ENCODE results near the gene MRPL40.
A peak's percentile ranks its signal among the peaks of the same experiment; 100 is the strongest.
"Not testable (repeated sequence)": the region's sequence is repeated elsewhere in the genome, so short reads cannot be mapped to it uniquely, and the experiment has no call there.

Gene MRPL40

GRCh38 chr22:19440411-19441195, 8.3 kb downstream of the MRPL40 start:
- DNase-seq (ENCODE audit: low read depth, low spot score), result no peak

- DNase-seq (ENCODE audit: low read depth, low spot score), result no peak
These were observed 9.8 kb downstream of the MRPL40 start for GRCh38 chr22:19442166-19442565.

- DNase-seq (ENCODE audit: low read depth, low spot score), result no peak
These were observed 11.3 kb downstream of the MRPL40 start for GRCh38 chr22:19443544-19444211.

GRCh38 chr22:19445279-19445982, 13.1 kb downstream of the MRPL40 start:
- not testable (repeated sequence) for DNase-seq (ENCODE audit: low read depth, low spot score)

GRCh38 chr22:19446603-19447329, 14.4 kb downstream of the MRPL40 start:
- DNase-seq (ENCODE audit: low read depth, low spot score), result peak; percentile 74

- peak; percentile 97 for DNase-seq (ENCODE audit: low read depth, low spot score)
These were observed 15.2 kb downstream of the MRPL40 start, which contains the start of gene C22orf39 for GRCh38 chr22:19447330-19448075. Gene C22orf39 (minus strand): TSS chr22:19447711. CDS start chr22:19447688, 23 bp downstream.

GRCh38 chr22:19448076-19448607, 15.8 kb downstream of the MRPL40 start:
- no peak for DNase-seq (ENCODE audit: low read depth, low spot score)

GRCh38 chr22:19448739-19449421, 16.5 kb downstream of the MRPL40 start:
- DNase-seq (ENCODE audit: low read depth, low spot score), result peak; percentile 18

- DNase-seq (ENCODE audit: low read depth, low spot score), result no peak
These were observed 17.1 kb downstream of the MRPL40 start for GRCh38 chr22:19449422-19449767.

GRCh38 chr22:19450363-19451175, 18.2 kb downstream of the MRPL40 start:
- DNase-seq (ENCODE audit: low read depth, low spot score), result no peak

- no peak for DNase-seq (ENCODE audit: low read depth, low spot score)
These were observed 19.2 kb downstream of the MRPL40 start for GRCh38 chr22:19451570-19451969.

GRCh38 chr22:19453718-19454117, 21.4 kb downstream of the MRPL40 start:
- no peak for DNase-seq (ENCODE audit: low read depth, low spot score)

GRCh38 chr22:19454156-19454555, 21.8 kb downstream of the MRPL40 start:
- DNase-seq (ENCODE audit: low read depth, low spot score), result no peak

GRCh38 chr22:19455033-19455432, 22.7 kb downstream of the MRPL40 start:
- DNase-seq (ENCODE audit: low read depth, low spot score), result no peak

- no peak for DNase-seq (ENCODE audit: low read depth, low spot score)
These were observed 23.4 kb downstream of the MRPL40 start for GRCh38 chr22:19455585-19456370.

- no peak for DNase-seq (ENCODE audit: low read depth, low spot score)
These were observed 24.2 kb downstream of the MRPL40 start for GRCh38 chr22:19456541-19456940.

- DNase-seq (ENCODE audit: low read depth, low spot score), result no peak
These were observed 25.6 kb downstream of the MRPL40 start for GRCh38 chr22:19457828-19458428.

GRCh38 chr22:19460036-19460435, 27.7 kb downstream of the MRPL40 start:
- no peak for DNase-seq (ENCODE audit: low read depth, low spot score)

All from ELF-1 (cell line).